Choroid plexus epithelial cell (primary cell): ENCODE results near the gene OLIG1.

ENCODE experiments used
- DNase-seq: peaks from one replicate; pipeline ENCODE4 v3.0.0-alpha.2; 2010; ENCODE audit warnings: low read depth
- H3K4me3 ChIP-seq: 2 replicates; pipeline ENCODE4 v1.5.1; 2011; ENCODE audit warnings: low read depth, mild to moderate bottlenecking, control low read depth, low read length, moderate library complexity
- TF ChIP-seq, protein P1 (sequence below): conservative IDR thresholded peaks from 2 replicates; pipeline ENCODE4 v1.5.1; 2011; ENCODE audit warnings: low read depth, mild to moderate bottlenecking, control low read depth, inconsistent platforms, low read length, moderate library complexity

OLIG1 gene

DNA sequence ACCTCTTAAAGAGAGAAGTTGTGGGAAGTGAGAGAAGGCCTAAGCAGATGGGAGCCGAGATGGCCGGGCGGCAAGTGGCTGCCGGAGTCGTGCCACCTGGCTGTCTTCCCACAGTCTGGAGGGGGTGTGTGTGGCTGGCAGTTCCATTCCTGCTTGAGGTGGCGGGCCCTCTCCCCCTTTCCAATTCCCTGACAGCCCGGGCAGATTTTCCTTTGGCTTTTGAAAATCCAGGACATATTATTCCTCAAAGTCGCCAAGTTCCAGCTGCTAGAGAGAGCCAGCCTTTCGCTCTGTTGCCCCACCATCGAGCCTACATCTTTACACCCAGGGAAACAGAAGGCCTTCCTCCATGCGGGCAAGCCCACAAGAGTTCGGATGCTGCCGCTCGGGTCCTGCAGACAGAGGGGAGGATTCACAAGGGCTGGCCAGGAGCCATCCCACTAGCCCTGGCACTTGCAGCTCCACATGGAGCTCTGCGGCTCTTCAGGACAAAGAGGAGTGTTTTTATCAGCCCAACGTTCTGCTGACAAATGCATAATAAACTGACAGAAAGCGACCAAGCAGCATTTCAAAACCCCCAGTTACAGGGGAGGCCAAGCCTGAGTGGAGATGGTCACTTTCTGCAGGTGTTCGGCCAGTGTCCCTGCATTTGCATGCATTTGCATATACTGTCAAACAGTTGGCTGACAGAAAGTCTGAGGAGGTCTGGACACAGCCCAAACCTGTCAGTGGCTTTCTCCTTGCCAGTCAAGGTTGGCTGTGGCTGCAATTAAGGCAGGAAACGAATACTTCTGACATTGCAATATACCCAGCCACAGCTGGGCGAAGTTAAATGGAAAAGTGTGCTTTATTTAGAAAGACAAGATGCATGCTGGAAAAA lies 45.9 kb downstream of the OLIG1 start:
- no peak overlapping the region for H3K4me3 ChIP-seq
- TF ChIP-seq, protein P1, sequence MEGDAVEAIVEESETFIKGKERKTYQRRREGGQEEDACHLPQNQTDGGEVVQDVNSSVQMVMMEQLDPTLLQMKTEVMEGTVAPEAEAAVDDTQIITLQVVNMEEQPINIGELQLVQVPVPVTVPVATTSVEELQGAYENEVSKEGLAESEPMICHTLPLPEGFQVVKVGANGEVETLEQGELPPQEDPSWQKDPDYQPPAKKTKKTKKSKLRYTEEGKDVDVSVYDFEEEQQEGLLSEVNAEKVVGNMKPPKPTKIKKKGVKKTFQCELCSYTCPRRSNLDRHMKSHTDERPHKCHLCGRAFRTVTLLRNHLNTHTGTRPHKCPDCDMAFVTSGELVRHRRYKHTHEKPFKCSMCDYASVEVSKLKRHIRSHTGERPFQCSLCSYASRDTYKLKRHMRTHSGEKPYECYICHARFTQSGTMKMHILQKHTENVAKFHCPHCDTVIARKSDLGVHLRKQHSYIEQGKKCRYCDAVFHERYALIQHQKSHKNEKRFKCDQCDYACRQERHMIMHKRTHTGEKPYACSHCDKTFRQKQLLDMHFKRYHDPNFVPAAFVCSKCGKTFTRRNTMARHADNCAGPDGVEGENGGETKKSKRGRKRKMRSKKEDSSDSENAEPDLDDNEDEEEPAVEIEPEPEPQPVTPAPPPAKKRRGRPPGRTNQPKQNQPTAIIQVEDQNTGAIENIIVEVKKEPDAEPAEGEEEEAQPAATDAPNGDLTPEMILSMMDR: no peak
- DNase-seq: no peak

DNA sequence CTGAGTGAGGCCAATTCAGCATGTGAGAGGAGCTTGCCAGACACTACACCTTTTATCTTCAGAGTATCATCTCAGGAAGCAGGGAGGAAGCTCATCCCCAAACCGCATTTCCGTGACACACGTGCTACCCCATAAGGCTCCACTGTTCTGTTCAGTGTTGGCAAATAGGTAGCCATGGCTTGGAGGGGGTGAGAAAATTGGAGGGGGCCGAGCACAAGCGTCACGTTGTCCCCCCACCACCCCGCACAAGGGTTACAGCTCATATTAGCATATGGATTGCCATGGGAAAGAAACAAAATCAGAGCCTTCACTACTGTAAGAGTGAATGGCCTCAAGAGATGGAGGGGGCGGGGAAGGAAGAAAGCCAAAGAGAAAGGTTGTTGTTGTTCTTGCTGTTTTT lies 46.7 kb downstream of the OLIG1 start:
- H3K4me3 ChIP-seq: no peak overlapping the region
- no peak for DNase-seq
- TF ChIP-seq, protein P1: no peak

DNA sequence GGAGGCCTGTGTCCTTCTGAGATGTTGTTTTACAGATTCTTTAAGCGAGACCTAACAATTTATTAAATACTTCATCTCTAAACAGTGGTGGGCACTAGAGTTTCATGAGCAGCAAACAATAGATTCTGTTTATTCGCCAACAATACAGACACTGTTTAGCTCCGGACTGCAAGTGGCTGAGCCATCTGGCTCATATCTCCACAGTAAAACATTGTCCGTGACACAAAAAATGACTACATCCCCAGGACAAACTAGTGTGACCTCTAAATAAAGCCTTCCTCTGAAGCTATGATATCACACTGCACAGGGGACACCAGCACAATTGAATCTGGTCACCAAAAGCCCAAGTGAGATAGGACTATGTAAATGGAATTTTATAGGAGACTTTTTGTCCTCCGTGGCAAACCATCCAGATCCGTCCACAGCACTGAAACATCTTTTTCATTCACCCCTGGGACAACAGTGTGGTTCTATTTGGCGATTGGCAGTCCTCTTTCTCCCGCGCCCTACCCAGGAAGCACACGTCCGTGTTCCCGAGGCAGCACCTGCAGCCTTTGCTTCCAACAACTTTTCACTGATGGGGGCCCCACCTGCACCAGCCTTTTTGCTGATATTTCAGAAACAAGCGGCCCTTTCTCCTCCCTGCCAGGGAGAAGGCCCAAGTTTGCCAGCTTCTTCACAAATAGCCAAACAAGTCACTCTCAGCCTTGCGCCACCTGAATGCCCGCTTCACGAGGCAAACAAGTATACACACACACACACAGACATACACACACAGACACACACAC lies 47.4 kb downstream of the OLIG1 start:
- DNase-seq: no peak
- no peak overlapping the region for H3K4me3 ChIP-seq
- TF ChIP-seq, protein P1: no peak
